ENCODE data around the gene AMD1. TPM values are rescaled to one million over a fixed set of nuclear protein-coding genes. Genes with fewer than 3 reads are reported as not detected.

AMD1 gene
- total RNA-seq, 1 experiment from 2014 or later: 46.4 TPM

DNA sequence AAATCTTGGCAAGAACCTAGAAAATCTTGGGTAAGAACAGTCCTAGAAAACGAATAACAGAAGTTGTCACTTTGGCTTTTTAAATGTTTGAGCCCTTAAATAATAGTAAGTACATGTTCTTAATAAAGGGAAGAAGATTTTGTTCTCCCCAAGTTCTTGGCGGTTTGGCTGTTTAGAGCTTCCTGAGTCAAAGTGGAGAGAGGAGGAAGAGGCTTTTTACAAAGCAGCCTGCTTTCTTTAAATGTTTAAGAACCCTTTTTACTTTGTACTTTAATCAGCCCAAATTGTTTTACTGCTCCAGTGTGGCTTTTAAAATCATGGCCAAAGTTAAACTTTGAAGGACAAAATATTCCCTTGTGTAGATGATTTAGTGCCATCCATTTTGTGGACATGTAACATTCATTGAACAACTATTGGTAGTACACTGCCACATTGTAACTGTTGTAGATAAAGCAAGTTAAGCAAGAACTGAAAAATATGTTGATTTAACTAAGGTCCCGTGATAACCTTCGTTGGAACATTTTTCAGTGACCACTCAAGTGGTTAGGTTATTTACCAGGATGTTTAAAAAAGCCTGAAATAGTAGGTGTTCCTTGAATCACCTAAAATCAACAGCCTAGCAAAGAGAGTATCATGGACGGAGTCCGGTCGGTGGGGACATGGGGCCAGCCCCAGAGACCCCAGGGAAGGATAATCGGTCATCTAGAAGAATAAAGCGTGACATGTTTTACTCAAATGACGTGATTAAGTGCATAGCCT, 2.4 kb downstream of the AMD1 start:
- Histone ChIP-seq H3K4me1 (replicated peaks; ENCODE audit: insufficient read depth) (peaks cover 54% of the 10 kb centered on the region), H3K27me3 (ENCODE audit: insufficient read depth, low read depth) (no peaks in the 10 kb centered on the region), H4K20me1 (ENCODE audit: insufficient read depth) (peaks cover 62% of the 10 kb centered on the region), H3K79me2 (ENCODE audit: low read depth) (peaks cover 82% of the 10 kb centered on the region), H2AFZ (no peak overlapping the region), H3F3A (ENCODE audit: insufficient read depth, low read depth) (peaks cover 18% of the 10 kb centered on the region), H3K27ac (peak overlapping the region; percentile 73), H3K9me2 (ENCODE audit: insufficient read depth) (no peaks in the 10 kb centered on the region), H3K36me3 (ENCODE audit: low read depth) (0 out of 2 replicates have a peak, but pooled peaks cover 3% of the 10 kb centered on the region), H3K9me3 (ENCODE audit: insufficient read depth, low read depth) (no peaks in the 10 kb centered on the region), H3K4me3 (peak overlapping the region; percentile 90), H3K4me2 (peak overlapping the region; percentile 79)
- TF ChIP-seq EZH2 (IDR thresholded peaks at IDR 0.05; ENCODE audit: low read depth): no peak
- TF ChIP-seq, protein P1, sequence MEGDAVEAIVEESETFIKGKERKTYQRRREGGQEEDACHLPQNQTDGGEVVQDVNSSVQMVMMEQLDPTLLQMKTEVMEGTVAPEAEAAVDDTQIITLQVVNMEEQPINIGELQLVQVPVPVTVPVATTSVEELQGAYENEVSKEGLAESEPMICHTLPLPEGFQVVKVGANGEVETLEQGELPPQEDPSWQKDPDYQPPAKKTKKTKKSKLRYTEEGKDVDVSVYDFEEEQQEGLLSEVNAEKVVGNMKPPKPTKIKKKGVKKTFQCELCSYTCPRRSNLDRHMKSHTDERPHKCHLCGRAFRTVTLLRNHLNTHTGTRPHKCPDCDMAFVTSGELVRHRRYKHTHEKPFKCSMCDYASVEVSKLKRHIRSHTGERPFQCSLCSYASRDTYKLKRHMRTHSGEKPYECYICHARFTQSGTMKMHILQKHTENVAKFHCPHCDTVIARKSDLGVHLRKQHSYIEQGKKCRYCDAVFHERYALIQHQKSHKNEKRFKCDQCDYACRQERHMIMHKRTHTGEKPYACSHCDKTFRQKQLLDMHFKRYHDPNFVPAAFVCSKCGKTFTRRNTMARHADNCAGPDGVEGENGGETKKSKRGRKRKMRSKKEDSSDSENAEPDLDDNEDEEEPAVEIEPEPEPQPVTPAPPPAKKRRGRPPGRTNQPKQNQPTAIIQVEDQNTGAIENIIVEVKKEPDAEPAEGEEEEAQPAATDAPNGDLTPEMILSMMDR (conservative IDR thresholded peaks at IDR 0.05): no peak
- BruUV-seq (replicated peaks): no TSS peak
- intact Hi-C loops (cut with micrococcal nuclease; ENCODE audit: unreplicated experiment): loop anchor here (2.0 kb wide), 1 partner anchor 68 kb away; no protein-coding TSS in a partner anchor
- CTCF ChIA-PET: interaction anchor here (1.2 kb wide), 1 partner anchor 194 kb away, joined by 3 read pairs; no protein-coding TSS in a partner anchor
- DNase-seq: no peak
- POLR2A ChIA-PET (ENCODE audit: unreplicated experiment): interaction anchor here (0.6 to 1.1 kb wide), 9 partner anchors 19 to 930 kb away, joined by 3 to 10 read pairs (median 4); partner anchors contain the start of gene CDK19

- peaks cover 60% of the 10 kb centered on the region for H3K4me1 ChIP-seq (replicated peaks; ENCODE audit: insufficient read depth)
- intact Hi-C loops (cut with micrococcal nuclease; ENCODE audit: unreplicated experiment): loop anchor here (2.0 kb wide), 1 partner anchor 67 kb away; no protein-coding TSS in a partner anchor
- H2AFZ ChIP-seq: no peak overlapping the region
- ChIA-PET CTCF (no interaction called here), POLR2A (ENCODE audit: unreplicated experiment) (interaction anchor here (0.6 kb wide), 1 partner anchor 70 kb away, joined by 3 read pairs; no protein-coding TSS in a partner anchor)
- no peaks in the 10 kb centered on the region for H3K9me3 ChIP-seq (ENCODE audit: insufficient read depth, low read depth)
- peaks cover 68% of the 10 kb centered on the region for H4K20me1 ChIP-seq (ENCODE audit: insufficient read depth)
- H3K9me2 ChIP-seq (ENCODE audit: insufficient read depth): no peaks in the 10 kb centered on the region
- no TSS peak for BruUV-seq (replicated peaks)
- H3F3A ChIP-seq (ENCODE audit: insufficient read depth, low read depth): peaks cover 21% of the 10 kb centered on the region
- TF ChIP-seq, protein P1 (conservative IDR thresholded peaks at IDR 0.05): no peak
- no peak for TF ChIP-seq EZH2 (IDR thresholded peaks at IDR 0.05; ENCODE audit: low read depth)
- H3K4me3 ChIP-seq: peak overlapping the region; percentile 90
- DNase-seq: no peak
- 0 out of 2 replicates have a peak, but pooled peaks cover 3% of the 10 kb centered on the region for H3K36me3 ChIP-seq (ENCODE audit: low read depth)
- peaks cover 87% of the 10 kb centered on the region for H3K79me2 ChIP-seq (ENCODE audit: low read depth)
- no peaks in the 10 kb centered on the region for H3K27me3 ChIP-seq (ENCODE audit: insufficient read depth, low read depth)
- peak overlapping the region; percentile 73 for H3K27ac ChIP-seq
- peak overlapping the region; percentile 79 for H3K4me2 ChIP-seq
Observed at GRCh38 chr6:110877569-110877968, 3.0 kb downstream of the AMD1 start.

DNA sequence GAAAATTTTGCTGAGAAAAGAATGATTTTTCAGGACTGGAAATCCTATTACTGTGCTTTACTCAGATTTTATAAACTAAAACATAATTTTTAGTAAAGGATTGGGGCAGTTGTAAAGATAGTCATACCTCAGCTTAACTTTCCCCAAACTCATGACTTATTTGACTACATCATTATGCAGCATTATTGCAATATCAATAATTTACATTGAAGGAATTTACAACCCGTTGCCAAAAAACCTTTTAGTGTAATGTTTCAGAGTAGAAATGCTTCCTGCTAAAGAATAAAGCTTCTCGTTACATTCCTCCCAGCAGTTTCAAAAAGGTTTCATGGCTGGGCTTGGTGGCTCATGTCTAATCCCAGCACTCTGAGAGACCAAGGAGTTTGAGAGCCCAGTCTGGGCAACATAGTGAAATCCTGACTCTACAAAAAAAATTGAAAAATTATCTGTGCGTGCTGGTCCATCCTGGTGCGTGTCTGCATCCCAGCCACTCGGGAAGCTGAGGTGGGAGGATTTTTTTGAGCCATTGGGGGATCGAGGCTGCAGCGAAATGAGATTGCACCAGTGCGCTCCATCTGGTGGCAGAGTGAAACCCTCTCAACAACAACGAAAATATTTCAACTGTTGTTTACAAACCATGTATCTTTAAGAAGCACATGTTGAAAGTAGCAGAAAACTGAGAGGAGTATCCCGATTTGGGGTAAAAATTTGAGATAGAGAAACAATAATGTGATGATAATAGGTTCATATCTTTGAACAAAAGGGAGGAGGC, 4.4 kb downstream of the AMD1 start:
- no peaks in the 10 kb centered on the region for H3K9me3 ChIP-seq (ENCODE audit: insufficient read depth, low read depth)
- H3K27me3 ChIP-seq (ENCODE audit: insufficient read depth, low read depth): no peaks in the 10 kb centered on the region
- H3K36me3 ChIP-seq (ENCODE audit: low read depth): 0 out of 2 replicates have a peak, but pooled peaks cover 3% of the 10 kb centered on the region
- intact Hi-C loops (cut with micrococcal nuclease; ENCODE audit: unreplicated experiment): no loop called here
- ChIA-PET POLR2A (ENCODE audit: unreplicated experiment) (interaction anchor here (0.6 kb wide), 1 partner anchor 55 kb away, joined by 3 read pairs; no protein-coding TSS in a partner anchor), CTCF (interaction anchor here (0.9 kb wide), 1 partner anchor 196 kb away, joined by 4 read pairs; no protein-coding TSS in a partner anchor)
- H3F3A ChIP-seq (ENCODE audit: insufficient read depth, low read depth): peaks cover 21% of the 10 kb centered on the region
- DNase-seq: no peak
- TF ChIP-seq EZH2 (IDR thresholded peaks at IDR 0.05; ENCODE audit: low read depth): no peak
- TF ChIP-seq, protein P1 (conservative IDR thresholded peaks at IDR 0.05): peak; percentile 38; the same call in 1 of the 2 replicates
- peaks cover 47% of the 10 kb centered on the region for H3K4me1 ChIP-seq (replicated peaks; ENCODE audit: insufficient read depth)
- peak overlapping the region; percentile 79 for H3K4me2 ChIP-seq
- no TSS peak for BruUV-seq (replicated peaks)
- no peak overlapping the region for H2AFZ ChIP-seq
- H4K20me1 ChIP-seq (ENCODE audit: insufficient read depth): peaks cover 81% of the 10 kb centered on the region
- H3K9me2 ChIP-seq (ENCODE audit: insufficient read depth): no peaks in the 10 kb centered on the region
- peaks cover 94% of the 10 kb centered on the region for H3K79me2 ChIP-seq (ENCODE audit: low read depth)
- H3K27ac ChIP-seq: peak overlapping the region; percentile 20
- H3K4me3 ChIP-seq: peak overlapping the region; percentile 90; the same call in 1 of the 2 replicates
